Measurements from ENCODE around the gene MRGPRX4.
"Not testable (repeated sequence)": the region's sequence is repeated elsewhere in the genome, so short reads cannot be mapped to it uniquely, and the experiment has no call there.

Gene MRGPRX4

DNA sequence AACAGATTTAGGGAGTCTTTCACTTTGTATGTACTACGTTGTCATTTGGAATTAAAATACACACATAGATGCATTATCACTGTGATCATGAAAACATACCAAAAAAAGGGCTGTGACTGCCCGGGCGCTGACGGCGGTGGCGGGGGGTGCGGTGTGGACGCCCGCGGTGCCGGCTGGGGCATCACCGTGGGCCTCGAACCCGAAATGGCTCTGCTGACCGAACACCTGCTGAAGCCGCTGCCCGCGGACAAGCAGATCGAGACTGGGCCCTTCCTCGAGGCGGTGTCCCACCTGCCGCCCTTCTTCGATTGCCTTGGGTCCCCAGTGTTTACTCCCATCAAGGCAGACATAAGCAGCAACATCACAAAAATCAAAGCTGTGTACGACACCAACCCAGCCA is 16.2 kb downstream of the MRGPRX4 start:
- Histone ChIP-seq H3K4me3 (IDR thresholded peaks at IDR 0.05; ENCODE audit: insufficient read depth, low read depth, low read length) (no peak overlapping the region), H4K20me1 (ENCODE audit: insufficient read depth) (no peaks in the 10 kb centered on the region), H3K4me1 (ENCODE audit: low read depth, poor library complexity, severe bottlenecking) (no peaks in the 10 kb centered on the region), H3K9ac (no peak overlapping the region), H3K36me3 (ENCODE audit: insufficient read depth) (no peaks in the 10 kb centered on the region), H3K79me2 (ENCODE audit: insufficient read depth, low read depth) (no peaks in the 10 kb centered on the region), H2AFZ (ENCODE audit: low read depth) (no peak overlapping the region), H3K27me3 (ENCODE audit: insufficient read depth, low read depth) (no peaks in the 10 kb centered on the region), H3K4me2 (no peak overlapping the region), H3K27ac (no peak overlapping the region)
- TF ChIP-seq, protein P1, sequence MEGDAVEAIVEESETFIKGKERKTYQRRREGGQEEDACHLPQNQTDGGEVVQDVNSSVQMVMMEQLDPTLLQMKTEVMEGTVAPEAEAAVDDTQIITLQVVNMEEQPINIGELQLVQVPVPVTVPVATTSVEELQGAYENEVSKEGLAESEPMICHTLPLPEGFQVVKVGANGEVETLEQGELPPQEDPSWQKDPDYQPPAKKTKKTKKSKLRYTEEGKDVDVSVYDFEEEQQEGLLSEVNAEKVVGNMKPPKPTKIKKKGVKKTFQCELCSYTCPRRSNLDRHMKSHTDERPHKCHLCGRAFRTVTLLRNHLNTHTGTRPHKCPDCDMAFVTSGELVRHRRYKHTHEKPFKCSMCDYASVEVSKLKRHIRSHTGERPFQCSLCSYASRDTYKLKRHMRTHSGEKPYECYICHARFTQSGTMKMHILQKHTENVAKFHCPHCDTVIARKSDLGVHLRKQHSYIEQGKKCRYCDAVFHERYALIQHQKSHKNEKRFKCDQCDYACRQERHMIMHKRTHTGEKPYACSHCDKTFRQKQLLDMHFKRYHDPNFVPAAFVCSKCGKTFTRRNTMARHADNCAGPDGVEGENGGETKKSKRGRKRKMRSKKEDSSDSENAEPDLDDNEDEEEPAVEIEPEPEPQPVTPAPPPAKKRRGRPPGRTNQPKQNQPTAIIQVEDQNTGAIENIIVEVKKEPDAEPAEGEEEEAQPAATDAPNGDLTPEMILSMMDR (conservative IDR thresholded peaks at IDR 0.05; ENCODE audit: low read depth, low read length): no peak

DNA sequence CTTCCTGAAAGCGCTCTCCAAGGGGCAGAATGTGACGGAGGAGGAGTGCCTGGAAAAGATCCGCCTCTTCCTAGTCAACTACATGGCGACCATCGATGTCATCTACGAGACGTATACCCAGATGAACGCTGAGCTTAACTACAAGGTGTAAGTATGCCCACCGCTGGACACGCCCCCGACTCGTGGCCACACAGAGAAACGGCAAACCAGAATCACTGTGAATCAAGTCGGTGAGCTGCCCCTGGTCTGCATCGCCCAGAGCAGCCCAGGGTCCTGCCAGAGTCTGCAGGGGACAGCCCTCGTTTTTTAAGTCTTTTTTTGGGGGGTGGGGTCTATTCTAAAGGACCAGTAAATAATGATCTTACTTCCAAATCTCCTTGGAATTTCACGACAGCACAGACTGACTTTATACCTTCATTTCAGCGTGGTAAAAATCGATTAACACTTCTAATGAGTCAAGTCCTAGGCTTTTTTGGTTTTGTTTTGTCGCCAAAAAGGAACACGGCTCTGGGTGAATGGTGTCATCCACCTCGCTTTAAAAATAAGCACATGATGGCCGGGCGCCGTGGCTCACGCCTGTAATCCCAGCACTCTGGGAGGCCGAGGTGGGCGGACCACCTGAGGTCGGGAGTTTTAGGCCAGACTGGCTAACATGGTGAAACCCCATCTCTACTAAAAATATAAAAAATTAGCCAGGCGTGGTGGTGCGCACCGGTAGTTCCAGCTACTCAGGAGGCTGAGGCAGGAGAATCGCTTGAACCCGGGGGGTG is 17.0 kb downstream of the MRGPRX4 start:
- H3K9ac ChIP-seq; H3K4me1 ChIP-seq (ENCODE audit: low read depth, poor library complexity, severe bottlenecking); H3K27me3 ChIP-seq (ENCODE audit: insufficient read depth, low read depth); H3K27ac ChIP-seq; H2AFZ ChIP-seq (ENCODE audit: low read depth); H3K36me3 ChIP-seq (ENCODE audit: insufficient read depth); H4K20me1 ChIP-seq (ENCODE audit: insufficient read depth); H3K79me2 ChIP-seq (ENCODE audit: insufficient read depth, low read depth); H3K4me2 ChIP-seq; H3K4me3 ChIP-seq (IDR thresholded peaks at IDR 0.05; ENCODE audit: insufficient read depth, low read depth, low read length): not testable (repeated sequence)

DNA sequence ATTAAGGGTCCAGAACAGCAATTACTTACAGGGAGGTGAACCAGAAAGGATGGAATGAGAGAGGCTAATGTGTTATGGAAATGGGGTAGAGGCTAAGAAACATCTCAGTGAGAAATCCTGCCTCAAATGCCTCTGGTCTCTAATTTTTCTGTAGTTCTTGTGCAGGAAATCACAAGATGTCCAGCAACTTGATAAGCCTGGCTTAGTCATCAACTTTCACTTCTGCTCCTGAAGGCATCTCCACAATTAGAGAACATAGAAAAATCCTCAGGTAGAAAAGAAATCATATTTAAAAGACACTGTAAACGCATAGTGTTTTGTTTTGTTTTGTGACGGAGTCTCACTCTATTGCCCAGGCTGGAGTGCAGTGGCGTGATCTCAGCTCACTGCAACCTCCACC is 18.7 kb downstream of the MRGPRX4 start:
- Histone ChIP-seq H2AFZ (ENCODE audit: low read depth) (no peak overlapping the region), H3K36me3 (ENCODE audit: insufficient read depth) (no peaks in the 10 kb centered on the region), H3K27ac (no peak overlapping the region), H3K79me2 (ENCODE audit: insufficient read depth, low read depth) (no peaks in the 10 kb centered on the region), H3K4me3 (IDR thresholded peaks at IDR 0.05; ENCODE audit: insufficient read depth, low read depth, low read length) (no peak overlapping the region), H3K9ac (no peak overlapping the region), H3K4me1 (ENCODE audit: low read depth, poor library complexity, severe bottlenecking) (no peaks in the 10 kb centered on the region), H4K20me1 (ENCODE audit: insufficient read depth) (no peaks in the 10 kb centered on the region), H3K4me2 (no peak overlapping the region), H3K27me3 (ENCODE audit: insufficient read depth, low read depth) (no peaks in the 10 kb centered on the region)
- TF ChIP-seq, protein P1 (conservative IDR thresholded peaks at IDR 0.05; ENCODE audit: low read depth, low read length): no peak

DNA sequence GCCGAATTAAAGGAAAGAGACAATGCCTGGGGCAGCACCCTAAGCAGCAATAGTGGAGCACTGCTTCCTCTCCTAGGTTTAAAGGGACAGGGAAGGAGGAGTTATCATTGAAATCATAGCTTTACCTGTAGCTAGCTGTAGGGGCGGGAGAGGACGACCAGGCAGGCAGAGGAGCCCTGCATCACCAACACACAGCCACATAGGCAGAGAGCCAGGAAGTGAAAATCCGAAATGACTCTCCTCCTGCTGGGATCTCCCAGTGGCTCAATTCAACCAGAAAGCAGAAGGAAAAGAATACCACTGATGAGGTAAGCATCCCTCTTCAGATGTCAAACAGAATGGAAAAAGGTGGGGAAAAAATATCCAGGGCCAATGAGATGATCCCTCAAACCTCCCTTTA is 20.4 kb downstream of the MRGPRX4 start:
- Histone ChIP-seq H3K27me3 (ENCODE audit: insufficient read depth, low read depth) (no peaks in the 10 kb centered on the region), H2AFZ (ENCODE audit: low read depth) (no peak overlapping the region), H3K9ac (no peak overlapping the region), H4K20me1 (ENCODE audit: insufficient read depth) (no peaks in the 10 kb centered on the region), H3K4me3 (IDR thresholded peaks at IDR 0.05; ENCODE audit: insufficient read depth, low read depth, low read length) (no peak overlapping the region), H3K27ac (no peak overlapping the region), H3K79me2 (ENCODE audit: insufficient read depth, low read depth) (no peaks in the 10 kb centered on the region), H3K4me1 (ENCODE audit: low read depth, poor library complexity, severe bottlenecking) (no peaks in the 10 kb centered on the region), H3K4me2 (no peak overlapping the region), H3K36me3 (ENCODE audit: insufficient read depth) (no peaks in the 10 kb centered on the region)
- TF ChIP-seq, protein P1 (conservative IDR thresholded peaks at IDR 0.05; ENCODE audit: low read depth, low read length): no peak

DNA sequence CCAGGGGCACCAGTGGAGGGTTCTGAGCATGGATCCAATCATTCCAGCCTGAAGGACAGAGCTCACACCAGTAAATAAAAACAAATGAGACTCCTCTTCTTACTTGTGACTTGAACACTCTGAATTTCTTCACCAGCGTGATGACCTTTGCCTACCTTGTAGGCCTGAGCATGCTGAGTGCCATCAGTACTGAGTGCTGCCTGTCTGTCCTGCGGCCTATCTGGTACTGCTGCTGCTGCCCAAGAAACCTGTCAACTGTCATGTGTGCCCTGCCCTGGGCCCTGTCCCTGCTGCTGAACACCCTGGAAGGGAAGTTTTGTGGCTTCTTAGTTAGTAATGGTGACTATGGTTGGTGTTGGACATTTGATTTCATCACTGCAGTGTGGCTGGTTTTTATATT is 23.9 kb downstream of the MRGPRX4 start:
- Histone ChIP-seq H4K20me1 (ENCODE audit: insufficient read depth) (no peaks in the 10 kb centered on the region), H3K27me3 (ENCODE audit: insufficient read depth, low read depth) (no peaks in the 10 kb centered on the region), H3K4me1 (ENCODE audit: low read depth, poor library complexity, severe bottlenecking) (no peaks in the 10 kb centered on the region), H3K4me2 (no peak overlapping the region), H2AFZ (ENCODE audit: low read depth) (no peak overlapping the region), H3K79me2 (ENCODE audit: insufficient read depth, low read depth) (no peaks in the 10 kb centered on the region), H3K36me3 (ENCODE audit: insufficient read depth) (no peaks in the 10 kb centered on the region), H3K27ac (no peak overlapping the region), H3K9ac (no peak overlapping the region), H3K4me3 (IDR thresholded peaks at IDR 0.05; ENCODE audit: insufficient read depth, low read depth, low read length) (no peak overlapping the region)
- TF ChIP-seq, protein P1 (conservative IDR thresholded peaks at IDR 0.05; ENCODE audit: low read depth, low read length): no peak

DNA sequence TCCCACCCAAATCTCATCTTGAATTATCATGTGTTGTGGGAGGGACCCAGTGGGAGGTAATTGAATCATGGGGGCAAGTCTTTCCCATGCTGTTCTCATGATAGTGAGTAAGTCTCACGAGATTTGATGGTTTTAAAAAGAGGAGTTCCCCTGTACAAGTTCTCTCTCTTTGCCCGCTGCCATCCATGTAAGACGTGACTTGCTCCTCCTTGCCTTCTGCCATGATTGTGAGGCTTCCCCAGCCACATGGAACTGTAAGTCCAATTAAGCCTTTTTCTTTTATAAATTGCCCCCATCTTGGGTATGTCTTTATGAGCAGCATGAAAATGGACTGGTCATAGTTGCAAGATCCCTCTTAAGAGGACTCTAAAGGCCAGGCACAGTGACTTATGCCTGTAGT is 25.1 kb downstream of the MRGPRX4 start:
- H3K4me2 ChIP-seq; H4K20me1 ChIP-seq (ENCODE audit: insufficient read depth); H3K36me3 ChIP-seq (ENCODE audit: insufficient read depth); H3K27me3 ChIP-seq (ENCODE audit: insufficient read depth, low read depth); H3K4me3 ChIP-seq (IDR thresholded peaks at IDR 0.05; ENCODE audit: insufficient read depth, low read depth, low read length); H3K27ac ChIP-seq; H2AFZ ChIP-seq (ENCODE audit: low read depth); H3K9ac ChIP-seq; H3K79me2 ChIP-seq (ENCODE audit: insufficient read depth, low read depth); H3K4me1 ChIP-seq (ENCODE audit: low read depth, poor library complexity, severe bottlenecking): not testable (repeated sequence)

Measured in KMS-11 (cell line).